HEK293T (cell line): ENCODE measurements around the gene ZBTB20.

ENCODE experiments used
- CTCF ChIA-PET: fragments of 350-600 bp; formaldehyde crosslinking; extraction: SDS; loops from one replicate; lab custom pipeline; 2021; ENCODE audit warnings: antibody characterized with exemption, inconsistent platforms; lab: Yijun Ruan, JAX
- POLR2A ChIA-PET: fragments of 350-600 bp; formaldehyde crosslinking; extraction: SDS; loops from one replicate; lab custom pipeline; 2020; ENCODE audit warnings: antibody characterized with exemption, inconsistent platforms; lab: Yijun Ruan, JAX
- DNase-seq: peaks from one replicate; pipeline ENCODE4 v3.0.0; 2012; ENCODE audit warnings: mixed read lengths; ENCODE audit errors: extremely low spot score
- ARNT ChIP-seq: fragments of 450-650 bp; IDR thresholded peaks from 2 replicates; pipeline ENCODE4 v1.6.1; 2017; ENCODE audit warnings: mild to moderate bottlenecking
- BHLHE40 ChIP-seq: fragments of 450-650 bp; IDR thresholded peaks from 2 replicates; pipeline ENCODE4 v1.6.1; 2016; ENCODE audit warnings: mild to moderate bottlenecking, moderate library complexity, borderline replicate concordance
- CTBP1 ChIP-seq: fragments of 450-650 bp; IDR thresholded peaks from 2 replicates; pipeline ENCODE4 v1.6.1; 2016; ENCODE audit warnings: borderline replicate concordance
- ELF4 ChIP-seq: fragments of 450-650 bp; IDR thresholded peaks from 2 replicates; pipeline ENCODE4 v1.6.1; 2017; ENCODE audit warnings: antibody characterized with exemption
- FOXA1 ChIP-seq: fragments of 450-650 bp; IDR thresholded peaks from 2 replicates; pipeline ENCODE4 v1.6.1; 2016; ENCODE audit warnings: mild to moderate bottlenecking
- FOXK2 ChIP-seq: fragments of 450-650 bp; IDR thresholded peaks from 2 replicates; pipeline ENCODE4 v1.6.1; 2016; ENCODE audit warnings: mild to moderate bottlenecking
- FOXM1 ChIP-seq: fragments of 450-650 bp; IDR thresholded peaks from 2 replicates; pipeline ENCODE4 v1.6.1; 2017; ENCODE audit warnings: mild to moderate bottlenecking, borderline replicate concordance
- HDGF ChIP-seq: fragments of 450-650 bp; IDR thresholded peaks from 2 replicates; pipeline ENCODE4 v1.6.1; 2017; ENCODE audit warnings: antibody characterized with exemption, borderline replicate concordance
- L3MBTL2 ChIP-seq: fragments of 450-650 bp; conservative IDR thresholded peaks from 2 replicates; pipeline ENCODE4 v1.6.1; 2016; ENCODE audit warnings: mild to moderate bottlenecking
- LEF1 ChIP-seq: fragments of 450-650 bp; IDR thresholded peaks from 2 replicates; pipeline ENCODE4 v1.6.1; 2017; ENCODE audit warnings: mild to moderate bottlenecking, borderline replicate concordance
- NFRKB ChIP-seq: fragments of 450-650 bp; IDR thresholded peaks from 2 replicates; pipeline ENCODE4 v1.6.1; 2016; ENCODE audit warnings: mild to moderate bottlenecking, moderate library complexity
- SP1 ChIP-seq: fragments of 450-650 bp; IDR thresholded peaks from 2 replicates; pipeline ENCODE4 v1.6.1; 2017
- SUZ12 ChIP-seq: fragments of 450-650 bp; IDR thresholded peaks from 2 replicates; pipeline ENCODE4 v1.6.1; 2016; ENCODE audit warnings: mild to moderate bottlenecking
- TARDBP ChIP-seq: fragments of 450-650 bp; IDR thresholded peaks from 2 replicates; pipeline ENCODE4 v1.6.1; 2016
- ZNF384 ChIP-seq: fragments of 450-650 bp; IDR thresholded peaks from 2 replicates; pipeline ENCODE4 v1.6.1; 2016
- TF ChIP-seq, protein P1 (sequence below): fragments of 450-650 bp; IDR thresholded peaks from 2 replicates; pipeline ENCODE4 v1.6.1; 2016

ZBTB20 gene

DNA sequence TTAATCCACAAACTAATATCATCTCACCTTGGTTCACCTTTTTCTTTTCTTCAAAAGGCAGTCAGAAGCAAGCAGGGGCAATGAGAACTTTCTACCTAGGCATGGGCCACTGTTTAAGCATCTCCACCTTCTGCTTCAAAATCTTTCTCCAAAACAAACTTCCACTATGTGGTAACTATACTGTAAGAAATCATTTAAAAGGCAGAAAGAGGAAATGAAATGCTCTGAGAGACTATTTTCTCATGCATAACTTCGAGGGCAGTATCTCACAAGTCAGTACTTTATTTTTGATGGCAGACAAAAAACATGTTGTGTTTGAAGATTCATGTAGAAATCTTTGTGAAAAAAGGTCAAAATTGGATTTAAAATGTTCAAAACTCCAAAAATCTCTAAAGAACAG lies 419.7 kb downstream of the ZBTB20 start:
- ChIA-PET CTCF (no interaction called here), POLR2A (no interaction called here)
- DNase-seq = no peak
- no peak for TF ChIP-seq HDGF
- no peak for TF ChIP-seq L3MBTL2
- TF ChIP-seq LEF1 = no peak
- TF ChIP-seq ZNF384 = no peak
- no peak for TF ChIP-seq SUZ12
- no peak for TF ChIP-seq ARNT
- TF ChIP-seq FOXM1 = no peak
- no peak for TF ChIP-seq ELF4
- TF ChIP-seq CTBP1 = no peak
- no peak for TF ChIP-seq BHLHE40
- TF ChIP-seq SP1 = no peak
- TF ChIP-seq, protein P1, sequence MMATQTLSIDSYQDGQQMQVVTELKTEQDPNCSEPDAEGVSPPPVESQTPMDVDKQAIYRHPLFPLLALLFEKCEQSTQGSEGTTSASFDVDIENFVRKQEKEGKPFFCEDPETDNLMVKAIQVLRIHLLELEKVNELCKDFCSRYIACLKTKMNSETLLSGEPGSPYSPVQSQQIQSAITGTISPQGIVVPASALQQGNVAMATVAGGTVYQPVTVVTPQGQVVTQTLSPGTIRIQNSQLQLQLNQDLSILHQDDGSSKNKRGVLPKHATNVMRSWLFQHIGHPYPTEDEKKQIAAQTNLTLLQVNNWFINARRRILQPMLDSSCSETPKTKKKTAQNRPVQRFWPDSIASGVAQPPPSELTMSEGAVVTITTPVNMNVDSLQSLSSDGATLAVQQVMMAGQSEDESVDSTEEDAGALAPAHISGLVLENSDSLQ = no peak
- TF ChIP-seq FOXK2 = no peak
- no peak for TF ChIP-seq FOXA1
- no peak for TF ChIP-seq TARDBP
- TF ChIP-seq NFRKB = no peak

DNA sequence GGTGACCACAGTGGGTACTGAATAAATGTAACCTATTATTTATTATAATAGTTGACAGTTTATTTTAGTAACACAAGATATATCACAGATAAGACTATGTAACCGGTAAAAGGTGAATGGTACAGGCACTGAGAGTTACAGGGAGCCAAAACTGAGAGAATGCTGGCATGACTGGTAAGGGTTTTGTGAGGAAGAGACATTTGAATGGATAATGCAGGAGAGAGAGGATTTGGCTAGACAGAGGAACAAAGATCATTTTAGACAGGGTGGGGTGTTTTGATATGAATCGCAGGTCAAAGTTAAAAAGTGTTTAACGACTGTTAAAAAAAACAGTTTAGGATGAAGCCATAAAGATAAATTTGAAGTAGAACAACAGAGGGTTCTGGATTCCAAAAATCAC lies 421.1 kb downstream of the ZBTB20 start:
- CTCF ChIA-PET = no interaction called here
- TF ChIP-seq TARDBP (no peak), NFRKB (no peak), LEF1 (no peak), ZNF384 (no peak), L3MBTL2 (no peak), SP1 (no peak), CTBP1 (no peak), ARNT (no peak), FOXA1 (no peak), HDGF (no peak), FOXK2 (no peak), FOXM1 (no peak), BHLHE40 (no peak), ELF4 (no peak), SUZ12 (no peak)
- TF ChIP-seq, protein P1 = no peak
- DNase-seq = no peak
- POLR2A ChIA-PET = no interaction called here

DNA sequence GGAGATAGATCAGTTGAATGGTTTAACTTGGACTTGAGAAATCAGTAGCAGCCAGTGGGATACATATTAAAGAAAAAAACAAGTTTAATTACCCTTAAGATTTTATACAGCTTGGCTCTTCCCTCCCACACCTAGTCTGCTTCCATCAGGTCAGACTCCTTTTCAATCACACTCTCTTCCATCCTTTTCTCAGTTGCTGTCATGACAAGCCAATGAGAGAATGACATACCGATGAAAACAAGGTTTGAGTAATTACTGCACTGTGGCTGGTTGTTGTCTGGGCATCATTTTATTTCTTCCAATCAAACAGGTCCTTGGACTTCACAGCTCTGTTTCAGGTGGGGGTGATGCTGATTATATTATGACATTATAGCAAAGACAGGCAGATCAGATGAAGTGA lies 424.6 kb downstream of the ZBTB20 start:
- no peak for DNase-seq
- CTCF ChIA-PET = no interaction called here
- TF ChIP-seq ARNT = no peak
- TF ChIP-seq SUZ12 = no peak
- TF ChIP-seq LEF1 = no peak
- POLR2A ChIA-PET = no interaction called here

DNA sequence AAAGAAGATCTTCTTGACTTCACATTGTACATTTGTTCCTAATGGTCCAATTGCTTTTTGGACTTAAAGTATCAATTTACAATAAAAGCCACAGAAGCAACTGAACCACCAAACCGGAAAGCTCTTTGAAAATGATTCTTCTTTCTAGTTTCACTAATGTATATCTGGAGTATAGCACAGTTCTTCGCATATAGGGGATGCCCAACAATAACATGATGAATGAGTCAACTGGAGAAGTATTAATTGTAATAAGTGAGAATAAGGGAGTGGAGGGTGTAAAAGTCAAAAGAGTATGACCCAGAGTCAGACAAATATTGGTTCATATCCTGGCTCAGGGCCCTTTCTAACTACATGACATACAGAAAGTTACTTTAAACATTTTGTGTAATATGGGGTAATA lies 425.2 kb downstream of the ZBTB20 start:
- POLR2A ChIA-PET = no interaction called here
- no peak for DNase-seq
- TF ChIP-seq FOXM1 (no peak), FOXA1 (no peak)
- CTCF ChIA-PET = no interaction called here

DNA sequence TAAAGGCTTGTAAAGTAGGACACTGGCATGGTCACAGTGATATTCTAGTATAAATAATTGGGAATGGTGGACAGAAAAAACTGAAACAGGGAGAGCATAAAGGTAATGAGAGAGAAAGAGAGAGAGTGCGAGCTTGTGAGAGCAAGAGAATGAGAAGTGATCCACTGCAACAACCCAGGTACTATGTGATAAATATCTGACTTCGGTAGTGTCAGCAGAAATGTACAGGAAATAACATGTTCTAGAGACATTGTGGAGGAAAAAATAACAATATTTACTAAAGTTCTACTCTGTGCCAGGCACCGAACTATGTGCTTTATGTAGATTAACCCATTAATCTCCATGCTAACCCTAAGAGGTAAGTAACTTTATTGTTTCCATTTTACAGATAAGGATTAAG lies 425.9 kb downstream of the ZBTB20 start:
- CTCF ChIA-PET = no interaction called here

DNA sequence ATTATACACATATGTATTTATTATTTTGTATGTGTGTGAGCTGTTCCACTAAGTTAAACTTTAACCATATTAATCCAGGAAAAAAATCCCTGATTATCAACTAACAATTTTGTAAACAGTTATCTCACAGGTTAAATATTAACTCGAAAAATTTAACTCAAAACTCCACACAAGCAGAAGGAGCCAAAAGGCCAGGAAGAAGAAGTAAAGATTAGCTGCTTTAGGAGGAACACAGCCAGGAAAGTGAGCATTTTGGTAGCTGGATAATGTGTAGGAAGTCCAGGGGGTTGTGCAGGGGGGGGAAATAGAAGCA lies 428.2 kb downstream of the ZBTB20 start:
- POLR2A ChIA-PET = no interaction called here
- CTCF ChIA-PET = no interaction called here
- TF ChIP-seq FOXK2 = no peak
- TF ChIP-seq SP1 = no peak
- TF ChIP-seq BHLHE40 = no peak
- no peak for TF ChIP-seq FOXM1
- TF ChIP-seq NFRKB = no peak
- TF ChIP-seq, protein P1 = no peak
- DNase-seq = no peak

More for the DNA sequence above, 425.9 kb downstream of the ZBTB20 start:
- TF ChIP-seq FOXM1 (no peak), HDGF (no peak), SUZ12 (no peak)
- POLR2A ChIA-PET = no interaction called here
- no peak for DNase-seq

DNA sequence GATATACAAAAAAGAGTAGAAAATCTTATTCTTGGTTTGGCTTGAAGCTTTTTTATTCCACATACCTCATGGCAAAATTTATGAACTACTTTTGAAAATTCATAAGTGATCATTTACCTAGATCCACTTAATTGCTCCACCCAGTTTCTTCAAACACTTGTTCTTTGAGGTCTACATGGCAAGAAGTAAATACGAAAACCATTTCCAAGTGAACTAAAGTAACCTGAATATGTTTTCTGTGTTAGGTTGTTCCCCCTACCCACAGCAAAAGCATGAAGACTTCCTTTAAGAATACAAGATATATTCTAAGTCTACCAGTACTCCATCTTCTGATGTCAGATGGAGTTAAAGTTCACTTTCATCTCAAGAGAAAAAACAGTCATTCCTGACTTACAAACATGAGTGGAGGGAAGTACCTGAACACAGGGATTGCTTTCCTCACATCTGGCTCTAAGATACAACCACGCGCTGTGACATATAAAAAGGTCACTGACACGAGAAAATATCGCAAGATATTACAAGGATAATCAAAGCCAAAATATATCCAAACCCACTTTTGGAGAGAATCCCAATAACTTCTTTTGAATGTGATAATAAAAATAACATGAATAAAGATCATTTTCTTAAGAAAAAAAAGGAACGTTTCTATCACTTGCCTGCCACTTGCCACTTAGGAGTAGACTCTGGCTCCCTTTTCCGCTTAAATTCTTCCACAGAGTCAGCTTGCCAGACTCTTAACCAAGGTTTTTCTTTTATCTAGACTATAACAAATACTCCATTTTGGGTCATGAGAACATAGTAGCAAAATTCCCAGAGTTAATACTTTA lies 428.8 kb downstream of the ZBTB20 start:
- DNase-seq = no peak
- no peak for TF ChIP-seq NFRKB
- no peak for TF ChIP-seq FOXK2
- TF ChIP-seq FOXA1 = no peak
- TF ChIP-seq, protein P1 = no peak
- TF ChIP-seq ELF4 = no peak
- no peak for TF ChIP-seq TARDBP
- no peak for TF ChIP-seq HDGF
- TF ChIP-seq SUZ12 = no peak
- TF ChIP-seq ARNT = no peak
- TF ChIP-seq LEF1 = no peak
- no peak for TF ChIP-seq ZNF384
- TF ChIP-seq SP1 = no peak
- POLR2A ChIA-PET = no interaction called here
- CTCF ChIA-PET = no interaction called here
